ENCODE measurements around the gene TRIP6.

- TF ChIP-seq, protein P1, sequence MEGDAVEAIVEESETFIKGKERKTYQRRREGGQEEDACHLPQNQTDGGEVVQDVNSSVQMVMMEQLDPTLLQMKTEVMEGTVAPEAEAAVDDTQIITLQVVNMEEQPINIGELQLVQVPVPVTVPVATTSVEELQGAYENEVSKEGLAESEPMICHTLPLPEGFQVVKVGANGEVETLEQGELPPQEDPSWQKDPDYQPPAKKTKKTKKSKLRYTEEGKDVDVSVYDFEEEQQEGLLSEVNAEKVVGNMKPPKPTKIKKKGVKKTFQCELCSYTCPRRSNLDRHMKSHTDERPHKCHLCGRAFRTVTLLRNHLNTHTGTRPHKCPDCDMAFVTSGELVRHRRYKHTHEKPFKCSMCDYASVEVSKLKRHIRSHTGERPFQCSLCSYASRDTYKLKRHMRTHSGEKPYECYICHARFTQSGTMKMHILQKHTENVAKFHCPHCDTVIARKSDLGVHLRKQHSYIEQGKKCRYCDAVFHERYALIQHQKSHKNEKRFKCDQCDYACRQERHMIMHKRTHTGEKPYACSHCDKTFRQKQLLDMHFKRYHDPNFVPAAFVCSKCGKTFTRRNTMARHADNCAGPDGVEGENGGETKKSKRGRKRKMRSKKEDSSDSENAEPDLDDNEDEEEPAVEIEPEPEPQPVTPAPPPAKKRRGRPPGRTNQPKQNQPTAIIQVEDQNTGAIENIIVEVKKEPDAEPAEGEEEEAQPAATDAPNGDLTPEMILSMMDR (IDR thresholded peaks at IDR 0.05; ENCODE audit: borderline replicate concordance, extremely low read depth, low read length, poor library complexity, severe bottlenecking): no peak
- TF ChIP-seq EZH2 (IDR thresholded peaks at IDR 0.05; ENCODE audit: borderline replicate concordance, low read depth, low read length, severe bottlenecking): no peak
Measured at GRCh38 chr7:100867040-100867775, at the start of gene TRIP6.

All from DND-41 (cell line).